ENCODE results near the gene MCC.

DNA sequence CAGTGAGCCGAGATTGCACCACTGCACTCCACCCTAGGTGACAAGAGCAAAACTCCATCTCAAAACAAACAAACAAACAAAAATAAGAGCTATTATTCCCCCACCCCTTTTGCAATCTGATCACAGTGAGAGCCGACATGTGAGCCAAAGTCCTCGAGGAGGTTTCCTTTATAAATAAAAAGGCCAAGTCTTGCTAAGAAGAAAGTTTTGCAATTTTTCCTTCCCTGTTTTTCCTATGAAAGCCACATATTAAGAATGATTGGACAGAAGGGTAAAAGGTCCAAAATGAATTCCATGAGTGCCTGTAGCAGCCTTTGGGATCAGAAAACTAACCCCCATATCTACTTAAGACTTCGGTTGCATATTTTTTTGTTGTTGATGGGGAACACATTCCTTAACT, 233.1 kb downstream of the MCC start:
- TF ChIP-seq, protein P1, sequence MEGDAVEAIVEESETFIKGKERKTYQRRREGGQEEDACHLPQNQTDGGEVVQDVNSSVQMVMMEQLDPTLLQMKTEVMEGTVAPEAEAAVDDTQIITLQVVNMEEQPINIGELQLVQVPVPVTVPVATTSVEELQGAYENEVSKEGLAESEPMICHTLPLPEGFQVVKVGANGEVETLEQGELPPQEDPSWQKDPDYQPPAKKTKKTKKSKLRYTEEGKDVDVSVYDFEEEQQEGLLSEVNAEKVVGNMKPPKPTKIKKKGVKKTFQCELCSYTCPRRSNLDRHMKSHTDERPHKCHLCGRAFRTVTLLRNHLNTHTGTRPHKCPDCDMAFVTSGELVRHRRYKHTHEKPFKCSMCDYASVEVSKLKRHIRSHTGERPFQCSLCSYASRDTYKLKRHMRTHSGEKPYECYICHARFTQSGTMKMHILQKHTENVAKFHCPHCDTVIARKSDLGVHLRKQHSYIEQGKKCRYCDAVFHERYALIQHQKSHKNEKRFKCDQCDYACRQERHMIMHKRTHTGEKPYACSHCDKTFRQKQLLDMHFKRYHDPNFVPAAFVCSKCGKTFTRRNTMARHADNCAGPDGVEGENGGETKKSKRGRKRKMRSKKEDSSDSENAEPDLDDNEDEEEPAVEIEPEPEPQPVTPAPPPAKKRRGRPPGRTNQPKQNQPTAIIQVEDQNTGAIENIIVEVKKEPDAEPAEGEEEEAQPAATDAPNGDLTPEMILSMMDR (IDR thresholded peaks at IDR 0.05): no peak
- TF ChIP-seq EZH2 (IDR thresholded peaks at IDR 0.05; ENCODE audit: borderline replicate concordance, insufficient read depth, low read depth, low read length, poor library complexity, severe bottlenecking): no peak

Measured in B cell (primary cell).